Keratinocyte (primary cell): ENCODE data around the gene ITPR2. TPM values are rescaled to one million over a fixed set of nuclear protein-coding genes. Genes with fewer than 3 reads are reported as not detected.

ENCODE experiments used
- DNase-seq: peaks from one replicate; pipeline ENCODE4 v3.0.0-alpha.2; 2011; ENCODE audit warnings: low read depth, missing footprints, low spot score
- FAIRE-seq: peaks from 2 replicates; lab custom pipeline; 2011; peaks lifted over from hg19 to GRCh38; lab: Jason Lieb, UNC
- H2AFZ ChIP-seq: 2 replicates; pipeline ENCODE4 v1.6.0; 2012; ENCODE audit warnings: low read length, control low read depth, inconsistent platforms; ENCODE audit not compliant: control insufficient read depth
- H3K27ac ChIP-seq: 2 replicates; pipeline ENCODE4 v1.5.1; 2011; ENCODE audit warnings: low read length; ENCODE audit not compliant: control insufficient read depth, insufficient read depth
- H3K27me3 ChIP-seq: 3 replicates; pipeline ENCODE4 v1.6.0; 2011; ENCODE audit warnings: low read length; ENCODE audit not compliant: control insufficient read depth, insufficient read depth; ENCODE audit errors: extremely low read depth
- H3K36me3 ChIP-seq, 2 experiments: 2 replicates in 1 of 2; 3 replicates in 1 of 2; pipeline ENCODE4 v1.5.1; 2011; ENCODE audit warnings: low read length in 2 of 2, mild to moderate bottlenecking in 1 of 2; ENCODE audit not compliant: control insufficient read depth in 2 of 2, insufficient read depth in 2 of 2; ENCODE audit errors: extremely low read depth in 1 of 2
- H3K4me1 ChIP-seq: 3 replicates; pipeline ENCODE4 v1.5.1; 2011; ENCODE audit warnings: low read length; ENCODE audit not compliant: control insufficient read depth, insufficient read depth; ENCODE audit errors: extremely low read depth
- H3K4me2 ChIP-seq: 3 replicates; pipeline ENCODE4 v1.6.0; 2011; ENCODE audit warnings: low read depth, low read length; ENCODE audit not compliant: control insufficient read depth, insufficient read depth; ENCODE audit errors: extremely low read depth
- H3K4me3 ChIP-seq, 3 experiments: fragments of 200-600 bp in 1 of 3; sonication (generic) in 1 of 3; 2 replicates in 2 of 3; 3 replicates in 1 of 3; pipeline ENCODE4 v1.5.1; 2011 to 2016; ENCODE audit warnings: low read length in 3 of 3, mild to moderate bottlenecking in 3 of 3, control low read depth in 2 of 3, inconsistent platforms in 1 of 3, low read depth in 1 of 3, mixed read lengths in 1 of 3, mixed run types in 1 of 3, moderate library complexity in 1 of 3; ENCODE audit not compliant: control insufficient read depth in 2 of 3, insufficient read depth in 2 of 3; ENCODE audit errors: extremely low read depth in 1 of 3
- H3K79me2 ChIP-seq: 2 replicates; pipeline ENCODE4 v1.6.0; 2012; ENCODE audit warnings: low read length; ENCODE audit not compliant: control insufficient read depth, insufficient read depth
- H3K9ac ChIP-seq: 3 replicates; pipeline ENCODE4 v1.6.0; 2011; ENCODE audit warnings: low read length; ENCODE audit not compliant: control insufficient read depth, insufficient read depth; ENCODE audit errors: extremely low read depth
- H3K9me1 ChIP-seq: 3 replicates; pipeline ENCODE4 v1.6.0; 2011; ENCODE audit warnings: low read length; ENCODE audit not compliant: control insufficient read depth, insufficient read depth; ENCODE audit errors: extremely low read depth
- H3K9me3 ChIP-seq: 2 replicates; pipeline ENCODE4 v1.5.1; 2012; ENCODE audit warnings: low read depth, low read length; ENCODE audit not compliant: control insufficient read depth
- H4K20me1 ChIP-seq: 3 replicates; pipeline ENCODE4 v1.6.0; 2011; ENCODE audit warnings: low read length; ENCODE audit not compliant: control insufficient read depth, insufficient read depth; ENCODE audit errors: extremely low read depth
- EZH2 ChIP-seq: IDR thresholded peaks from one replicate; pipeline ENCODE4 v1.6.1; 2012; ENCODE audit warnings: inconsistent platforms, mild to moderate bottlenecking, low read length, moderate library complexity
- dilution Hi-C: fragments of 300-500 bp; cut with MboI; formaldehyde crosslinking; loops from one replicate; pipeline ENCODE4 v1.7.0; 2020; ENCODE audit warnings: low sequenced_read_pairs; ENCODE audit not compliant: extremely low pct_ligation_motif_present
- polyA plus RNA-seq, 5 experiments: library from polyadenylated mRNA; depleted of rRNA in 3 of 5; stranded (reverse) in 3 of 5; stranded (forward) in 1 of 5; unstranded in 1 of 5; fragments of >200 nt; gene quantifications; 1 replicate in 1 of 5; 2 replicates in 3 of 5; 3 replicates in 1 of 5; pipeline versions ENCODE4 v1.2.1 to v1.2.3, GENCODE V29; 2011 to 2012; ENCODE audit warnings: missing spikeins in 2 of 5, low read depth in 1 of 5, low replicate concordance in 1 of 5
- TF ChIP-seq, protein P1 (sequence below), 3 experiments: IDR thresholded peaks in 1 of 3; conservative IDR thresholded peaks in 1 of 3; optimal IDR thresholded peaks in 1 of 3; 2 replicates in 2 of 3; 3 replicates in 1 of 3; pipeline versions ENCODE3 to v1.5.1; 2011; ENCODE audit warnings: low read length in 3 of 3, mild to moderate bottlenecking in 3 of 3, moderate library complexity in 2 of 3, control low read depth in 1 of 3, inconsistent platforms in 1 of 3; ENCODE audit not compliant: insufficient read depth in 2 of 3; ENCODE audit errors: extremely low read depth in 1 of 3

ITPR2 gene
- polyA plus RNA-seq, 1 donor (not counting 4 experiments of a cell fraction or from before 2014, with no cell fraction given): 7.6 TPM

DNA sequence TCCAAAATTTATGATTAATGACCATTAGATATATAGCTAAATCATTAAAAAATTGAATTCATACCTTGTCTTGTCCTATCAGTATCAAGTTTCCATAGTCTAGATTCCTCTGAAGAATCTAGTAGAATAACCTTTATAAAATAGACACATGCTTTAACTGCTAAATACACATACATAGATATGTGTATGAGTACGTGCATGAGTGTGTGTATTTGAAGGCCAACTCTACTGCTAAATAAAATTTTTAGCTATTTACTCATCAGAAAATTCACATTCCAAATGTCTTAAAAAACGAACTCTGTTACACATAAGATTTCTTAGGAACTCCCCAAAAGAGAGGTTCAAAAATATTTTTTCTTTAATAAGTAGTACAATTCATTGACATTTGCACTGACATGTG lies 404.6 kb downstream of the ITPR2 start:
- Histone ChIP-seq H3K27me3 (no peaks in the 10 kb centered on the region), H3K27ac (no peak overlapping the region), H4K20me1 (no peaks in the 10 kb centered on the region), H3K9me3 (no peaks in the 10 kb centered on the region), H3K4me3 (no peak overlapping the region), H3K9me1 (no peaks in the 10 kb centered on the region), H3K9ac (no peak overlapping the region), H3K4me1 (no peaks in the 10 kb centered on the region), H3K79me2 (no peaks in the 10 kb centered on the region), H2AFZ (no peak overlapping the region), H3K4me2 (no peak overlapping the region), H3K36me3 (no peaks in the 10 kb centered on the region)
- TF ChIP-seq, protein P1, sequence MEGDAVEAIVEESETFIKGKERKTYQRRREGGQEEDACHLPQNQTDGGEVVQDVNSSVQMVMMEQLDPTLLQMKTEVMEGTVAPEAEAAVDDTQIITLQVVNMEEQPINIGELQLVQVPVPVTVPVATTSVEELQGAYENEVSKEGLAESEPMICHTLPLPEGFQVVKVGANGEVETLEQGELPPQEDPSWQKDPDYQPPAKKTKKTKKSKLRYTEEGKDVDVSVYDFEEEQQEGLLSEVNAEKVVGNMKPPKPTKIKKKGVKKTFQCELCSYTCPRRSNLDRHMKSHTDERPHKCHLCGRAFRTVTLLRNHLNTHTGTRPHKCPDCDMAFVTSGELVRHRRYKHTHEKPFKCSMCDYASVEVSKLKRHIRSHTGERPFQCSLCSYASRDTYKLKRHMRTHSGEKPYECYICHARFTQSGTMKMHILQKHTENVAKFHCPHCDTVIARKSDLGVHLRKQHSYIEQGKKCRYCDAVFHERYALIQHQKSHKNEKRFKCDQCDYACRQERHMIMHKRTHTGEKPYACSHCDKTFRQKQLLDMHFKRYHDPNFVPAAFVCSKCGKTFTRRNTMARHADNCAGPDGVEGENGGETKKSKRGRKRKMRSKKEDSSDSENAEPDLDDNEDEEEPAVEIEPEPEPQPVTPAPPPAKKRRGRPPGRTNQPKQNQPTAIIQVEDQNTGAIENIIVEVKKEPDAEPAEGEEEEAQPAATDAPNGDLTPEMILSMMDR (optimal IDR thresholded peaks at IDR 0.05 in 1 of 3, IDR thresholded peaks at IDR 0.05 in 1 of 3, conservative IDR thresholded peaks at IDR 0.05 in 1 of 3; ENCODE audit: extremely low read depth in 1 of 3, insufficient read depth in 2 of 3, low read length in 3 of 3): no peak
- TF ChIP-seq EZH2: no peak
- dilution Hi-C loops: no loop called here
- DNase-seq (no peak), FAIRE-seq (no peak)

GRCh38 chr12:26426652-26427051 lies 406.3 kb downstream of the ITPR2 start:
- Histone ChIP-seq H2AFZ (no peak overlapping the region), H3K9me1 (no peaks in the 10 kb centered on the region), H3K9ac (no peak overlapping the region), H3K9me3 (no peaks in the 10 kb centered on the region), H3K79me2 (no peaks in the 10 kb centered on the region), H3K36me3 (no peaks in the 10 kb centered on the region), H3K27me3 (no peaks in the 10 kb centered on the region), H3K27ac (no peak overlapping the region), H3K4me3 (no peak overlapping the region), H3K4me1 (no peaks in the 10 kb centered on the region), H3K4me2 (no peak overlapping the region), H4K20me1 (no peaks in the 10 kb centered on the region)
- dilution Hi-C loops: no loop called here
- TF ChIP-seq, protein P1 (optimal IDR thresholded peaks at IDR 0.05 in 1 of 3, IDR thresholded peaks at IDR 0.05 in 1 of 3, conservative IDR thresholded peaks at IDR 0.05 in 1 of 3; ENCODE audit: extremely low read depth in 1 of 3, insufficient read depth in 2 of 3, low read length in 3 of 3): no peak
- TF ChIP-seq EZH2: no peak
- DNase-seq (no peak), FAIRE-seq (no peak)
